GM12891 (cell line): Measurements from ENCODE around the gene TBCD.
"Not testable (repeated sequence)": the region's sequence is repeated elsewhere in the genome, so short reads cannot be mapped to it uniquely, and the experiment has no call there.

Experiments used
- DNase-seq: peaks from one replicate; pipeline ENCODE4 v3.0.0; 2011; ENCODE audit warnings: low spot score; ENCODE audit not compliant: insufficient read length
- FAIRE-seq: peaks from 2 replicates; lab custom pipeline; 2011; peaks lifted over from hg19 to GRCh38; lab: Jason Lieb, UNC
- PAX5 ChIP-seq: IDR thresholded peaks from 2 replicates; pipeline ENCODE4 v1.6.1; 2011; ENCODE audit warnings: low read length, moderate library complexity, mild to moderate bottlenecking; ENCODE audit not compliant: insufficient read depth, severe bottlenecking
- POLR2A ChIP-seq: IDR thresholded peaks from 2 replicates; pipeline ENCODE4 v1.6.1; 2011; ENCODE audit warnings: low read depth, low read length, control low read depth
- POLR2AphosphoS5 ChIP-seq: IDR thresholded peaks from 2 replicates; pipeline ENCODE4 v1.6.1; 2011; ENCODE audit warnings: low read depth, low read length, control low read depth
- POU2F2 ChIP-seq: IDR thresholded peaks from 2 replicates; pipeline ENCODE4 v1.6.1; 2011; ENCODE audit warnings: low read depth, mild to moderate bottlenecking, control low read depth, low read length, moderate library complexity
- SPI1 ChIP-seq: IDR thresholded peaks from 2 replicates; pipeline ENCODE4 v1.6.1; 2011; ENCODE audit warnings: low read depth, low read length, control low read depth
- TAF1 ChIP-seq: IDR thresholded peaks from 2 replicates; pipeline ENCODE4 v1.6.1; 2011; ENCODE audit warnings: low read depth, low read length, control low read depth

The TBCD gene

DNA sequence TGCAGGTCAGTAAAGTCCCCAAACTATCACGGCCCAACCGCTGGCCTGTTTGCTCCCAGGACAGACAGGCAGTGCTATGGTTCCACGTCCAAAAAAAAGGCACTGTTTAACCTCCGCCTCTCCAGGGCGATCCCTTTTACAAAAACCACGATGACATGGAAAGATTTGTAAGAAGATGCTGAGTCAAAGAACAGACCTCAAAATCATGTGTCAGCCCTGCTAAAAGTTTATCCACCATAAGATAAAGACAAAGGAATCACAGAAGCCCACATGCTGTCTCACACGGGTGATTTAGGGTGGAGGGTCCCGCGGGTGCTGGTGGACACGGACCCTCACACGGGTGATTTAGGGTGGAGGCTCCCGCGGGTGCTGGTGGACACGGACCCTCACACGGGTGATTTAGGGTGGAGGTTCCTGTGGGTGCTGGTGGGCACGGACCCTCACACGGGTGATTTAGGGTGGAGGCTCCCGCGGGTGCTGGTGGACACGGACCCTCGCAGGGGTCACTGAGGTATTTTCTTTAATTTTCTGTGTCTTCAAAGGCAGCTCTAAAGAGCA, 210.4 kb downstream of the TBCD start:
- FAIRE-seq, result no peak

GRCh38 chr17:82963104-82963950, 211.5 kb downstream of the TBCD start:
- TF ChIP-seq TAF1 (no peak), POLR2A (no peak), PAX5 (no peak), POLR2AphosphoS5 (no peak), SPI1 (no peak), POU2F2 (no peak)
- DNase-seq (peak; percentile 54), FAIRE-seq (peak; percentile 47)

More for the DNA sequence above, 210.4 kb downstream of the TBCD start:
- no peak for DNase-seq
- TF ChIP-seq POLR2AphosphoS5, result no peak
- TF ChIP-seq PAX5, result no peak

DNA sequence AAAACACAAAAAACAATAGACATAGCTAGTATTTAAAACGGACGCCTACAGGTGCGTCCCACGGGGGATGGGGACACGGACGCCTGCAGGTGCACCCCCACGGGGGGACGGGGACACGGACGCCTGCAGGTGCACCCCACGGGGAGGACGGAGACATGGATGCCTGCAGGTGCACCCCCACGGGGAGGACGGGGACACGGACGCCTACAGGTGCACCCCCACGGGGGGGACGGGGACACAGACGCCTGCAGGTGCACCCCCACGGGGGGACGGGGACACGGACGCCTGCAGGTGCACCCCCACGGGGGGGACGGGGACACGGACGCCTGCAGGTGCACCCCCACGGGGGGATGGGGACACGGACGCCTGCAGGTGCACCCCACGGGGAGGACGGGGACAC, 212.6 kb downstream of the TBCD start:
- FAIRE-seq, DNase-seq: not testable (repeated sequence)

GRCh38 chr17:82964851-82965341, 213.0 kb downstream of the TBCD start:
- DNase-seq (no peak), FAIRE-seq (no peak)

DNA sequence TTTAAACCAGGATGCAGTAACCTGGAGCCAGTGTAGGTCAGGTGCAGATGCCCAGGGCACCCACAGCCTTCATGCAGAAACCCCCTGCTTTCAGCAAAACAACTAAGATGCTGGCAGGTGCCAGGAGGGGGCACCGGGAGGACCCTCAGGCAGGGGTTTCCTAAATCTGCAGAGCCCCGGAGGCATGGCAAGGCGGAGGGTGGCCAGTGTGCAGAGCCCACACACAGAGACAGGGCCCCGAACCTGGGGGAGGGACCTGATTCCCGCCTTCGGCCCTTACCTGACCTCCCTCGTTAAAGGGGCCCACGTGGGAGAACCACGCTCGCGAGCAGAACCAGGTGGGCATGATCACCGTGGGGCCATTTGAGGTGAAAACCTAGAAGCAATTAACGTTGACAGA, 213.5 kb downstream of the TBCD start:
- no peak for TF ChIP-seq TAF1
- TF ChIP-seq PAX5, result no peak
- TF ChIP-seq POLR2AphosphoS5, result no peak
- no peak for TF ChIP-seq POU2F2
- TF ChIP-seq POLR2A, result no peak
- TF ChIP-seq SPI1, result no peak

More at GRCh38 chr17:82964851-82965341, 213.0 kb downstream of the TBCD start:
- no peak for TF ChIP-seq POLR2A
- TF ChIP-seq PAX5, result no peak
- no peak for TF ChIP-seq SPI1
- no peak for TF ChIP-seq POLR2AphosphoS5
- no peak for TF ChIP-seq TAF1
- no peak for TF ChIP-seq POU2F2

DNA sequence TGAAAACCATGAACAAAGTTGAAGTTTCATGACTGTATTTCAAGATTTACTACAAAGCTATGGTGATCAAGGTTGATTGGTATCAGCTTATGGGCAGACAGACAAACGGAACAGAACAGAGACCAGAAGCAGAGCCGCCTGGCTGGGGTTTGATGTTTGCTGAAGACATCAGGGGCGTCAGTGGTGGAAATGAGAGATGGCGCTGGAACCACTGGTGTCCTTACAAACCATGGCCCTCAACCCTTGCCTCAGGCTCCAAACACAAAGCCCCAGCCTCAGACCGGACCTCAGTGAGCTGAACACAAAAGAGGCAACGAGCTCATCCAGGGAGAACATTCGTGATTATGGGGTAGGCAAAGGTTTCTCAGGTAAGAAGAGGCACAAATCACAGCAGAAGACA, 214.6 kb downstream of the TBCD start:
- DNase-seq (no peak), FAIRE-seq (no peak)
- no peak for TF ChIP-seq TAF1
- no peak for TF ChIP-seq PAX5
- TF ChIP-seq POU2F2, result no peak
- no peak for TF ChIP-seq SPI1
- TF ChIP-seq POLR2A, result no peak
- no peak for TF ChIP-seq POLR2AphosphoS5

More for the DNA sequence above, 213.5 kb downstream of the TBCD start:
- FAIRE-seq (no peak), DNase-seq (no peak)

- TF ChIP-seq TAF1 (no peak), PAX5 (no peak), POLR2AphosphoS5 (no peak), SPI1 (no peak), POLR2A (no peak), POU2F2 (no peak)
- DNase-seq (no peak), FAIRE-seq (no peak)
Measured at GRCh38 chr17:82967268-82968032, 215.6 kb downstream of the TBCD start.

- not testable (repeated sequence) for DNase-seq
- FAIRE-seq, result peak; percentile 98
Measured at GRCh38 chr17:82968033-82968841, 216.4 kb downstream of the TBCD start.

GRCh38 chr17:82970067-82970466, 218.2 kb downstream of the TBCD start:
- no peak for DNase-seq
- TF ChIP-seq SPI1 (no peak), POLR2A (no peak), PAX5 (no peak), POU2F2 (no peak), TAF1 (no peak), POLR2AphosphoS5 (no peak)
- peak; percentile 81 for FAIRE-seq
